HG03045 (cell line): Measurements from ENCODE around the gene LPGAT1.
"Not testable (repeated sequence)": the region's sequence is repeated elsewhere in the genome, so short reads cannot be mapped to it uniquely, and the experiment has no call there.

Source experiments
- ATAC-seq: cut with Tn5 transposase; IDR thresholded peaks from one replicate; pipeline ENCODE4 v1.9.1; 2021; ENCODE audit warnings: mild to moderate bottlenecking, moderate library complexity; ENCODE audit not compliant: unreplicated experiment

The LPGAT1 gene

GRCh38 chr1:211736351-211736915 is 94.1 kb downstream of the LPGAT1 start:
- ATAC-seq = no peak

- no peak for ATAC-seq
Observed at GRCh38 chr1:211735208-211736170, 95.1 kb downstream of the LPGAT1 start.

- no peak for ATAC-seq
Observed at GRCh38 chr1:211734791-211735190, 95.8 kb downstream of the LPGAT1 start.

- ATAC-seq = no peak
Observed at GRCh38 chr1:211734359-211734758, 96.2 kb downstream of the LPGAT1 start.

- ATAC-seq = no peak
Observed at GRCh38 chr1:211732293-211732980, 98.1 kb downstream of the LPGAT1 start.

GRCh38 chr1:211731456-211732292 is 98.9 kb downstream of the LPGAT1 start:
- ATAC-seq = no peak

GRCh38 chr1:211730347-211730746 is 100.2 kb downstream of the LPGAT1 start:
- no peak for ATAC-seq

- ATAC-seq = no peak
Observed at GRCh38 chr1:211729238-211729637, 101.3 kb downstream of the LPGAT1 start.

- no peak for ATAC-seq
Observed at GRCh38 chr1:211726467-211726995, 104.0 kb downstream of the LPGAT1 start.

GRCh38 chr1:211724687-211725196 is 105.8 kb downstream of the LPGAT1 start:
- ATAC-seq = no peak

GRCh38 chr1:211723273-211723672 is 107.3 kb downstream of the LPGAT1 start:
- no peak for ATAC-seq

GRCh38 chr1:211722277-211723175 is 108.0 kb downstream of the LPGAT1 start:
- ATAC-seq = no peak

- ATAC-seq = not testable (repeated sequence)
Observed at GRCh38 chr1:211716555-211716954, 114.0 kb downstream of the LPGAT1 start.

GRCh38 chr1:211715971-211716370 is 114.6 kb downstream of the LPGAT1 start:
- ATAC-seq = no peak

GRCh38 chr1:211714154-211714553 is 116.4 kb downstream of the LPGAT1 start:
- no peak for ATAC-seq

GRCh38 chr1:211713231-211713630 is 117.3 kb downstream of the LPGAT1 start:
- ATAC-seq = no peak

GRCh38 chr1:211711315-211711705 is 119.3 kb downstream of the LPGAT1 start:
- no peak for ATAC-seq

- ATAC-seq = no peak
Observed at GRCh38 chr1:211710566-211711314, 119.8 kb downstream of the LPGAT1 start.

GRCh38 chr1:211708926-211709325 is 121.6 kb downstream of the LPGAT1 start:
- no peak for ATAC-seq
